Inflammatory macrophage treated with lipopolysaccharide for 1 hour (primary cell): ENCODE measurements around the gene DEXI.
A peak's percentile ranks its signal among the peaks of the same experiment; 100 is the strongest.
"Not testable (repeated sequence)": the region's sequence is repeated elsewhere in the genome, so short reads cannot be mapped to it uniquely, and the experiment has no call there.

ENCODE experiments used
- DNase-seq, 2 donors: peaks; one replicate each; pipeline ENCODE4 v3.0.0-alpha.2; 2020 to 2022

Gene DEXI

DNA sequence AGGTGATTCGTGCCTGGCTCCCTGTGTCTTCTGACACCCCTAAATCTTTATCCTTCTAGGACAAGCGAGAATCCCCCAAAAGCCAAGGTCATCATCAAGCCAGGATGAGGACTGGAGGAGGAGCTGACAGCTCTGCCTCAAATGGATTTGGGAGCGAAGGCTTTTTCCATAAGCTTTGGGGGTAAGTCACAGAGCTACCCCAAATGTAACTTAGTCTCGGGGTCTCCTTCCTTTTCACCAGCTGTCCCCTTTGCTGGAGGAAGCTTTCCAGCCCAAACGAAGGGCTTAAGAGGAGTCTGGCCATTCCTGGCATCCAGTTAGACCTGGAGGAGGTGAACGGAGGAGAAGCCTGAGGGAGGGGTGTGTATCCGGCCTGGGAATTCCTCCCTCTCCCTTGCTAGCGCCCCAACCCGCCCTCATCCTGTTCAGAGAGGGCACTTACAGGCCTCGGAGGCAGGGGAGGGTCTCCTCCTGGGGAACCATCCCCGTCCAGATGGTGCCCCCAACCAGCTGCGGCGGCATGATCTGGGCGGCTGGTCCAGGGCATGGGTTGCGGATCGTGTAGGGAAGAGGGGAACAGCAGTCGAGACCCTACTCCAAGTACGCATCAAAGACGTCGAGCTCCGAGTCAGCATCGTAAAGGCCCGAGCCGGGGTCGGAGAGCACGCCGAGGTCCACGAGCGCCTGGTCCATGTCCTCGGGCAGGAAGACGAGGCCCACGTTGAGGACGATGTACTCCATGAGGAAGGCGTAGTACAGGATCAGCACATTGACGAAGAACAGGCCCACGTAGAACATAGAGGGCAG is 938 bp downstream of the DEXI start:
- DNase-seq, result no peak

DNA sequence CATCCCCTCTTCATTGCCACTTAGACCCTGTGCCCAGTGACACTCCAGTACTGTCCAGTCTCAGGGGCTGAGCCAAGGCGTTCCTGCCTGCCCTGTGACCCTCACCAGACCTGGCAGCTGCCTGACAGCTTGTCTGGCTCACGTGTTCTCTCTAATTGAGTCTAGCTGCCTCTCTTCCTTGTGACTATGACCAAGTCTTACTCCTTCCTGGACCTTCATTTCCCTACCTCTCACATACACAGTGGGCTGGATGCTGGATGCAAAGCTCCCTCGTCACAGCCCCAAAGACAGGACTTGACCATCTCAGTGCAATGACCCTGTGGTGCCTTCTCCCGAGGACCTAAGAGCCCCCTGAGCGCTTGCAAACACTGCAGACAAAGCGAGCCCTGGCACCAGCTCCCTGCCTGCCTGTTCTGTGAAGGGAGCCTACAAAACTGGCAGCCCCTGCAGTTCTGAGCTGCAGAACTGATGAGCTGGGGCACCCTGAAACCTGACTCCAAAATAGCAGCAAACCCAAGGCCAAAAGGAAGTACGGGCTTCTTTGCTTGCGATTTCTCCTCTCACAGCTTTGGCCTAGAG is 1.7 kb downstream of the DEXI start:
- peak in 1 of 2 donors; percentile 30 for DNase-seq

DNA sequence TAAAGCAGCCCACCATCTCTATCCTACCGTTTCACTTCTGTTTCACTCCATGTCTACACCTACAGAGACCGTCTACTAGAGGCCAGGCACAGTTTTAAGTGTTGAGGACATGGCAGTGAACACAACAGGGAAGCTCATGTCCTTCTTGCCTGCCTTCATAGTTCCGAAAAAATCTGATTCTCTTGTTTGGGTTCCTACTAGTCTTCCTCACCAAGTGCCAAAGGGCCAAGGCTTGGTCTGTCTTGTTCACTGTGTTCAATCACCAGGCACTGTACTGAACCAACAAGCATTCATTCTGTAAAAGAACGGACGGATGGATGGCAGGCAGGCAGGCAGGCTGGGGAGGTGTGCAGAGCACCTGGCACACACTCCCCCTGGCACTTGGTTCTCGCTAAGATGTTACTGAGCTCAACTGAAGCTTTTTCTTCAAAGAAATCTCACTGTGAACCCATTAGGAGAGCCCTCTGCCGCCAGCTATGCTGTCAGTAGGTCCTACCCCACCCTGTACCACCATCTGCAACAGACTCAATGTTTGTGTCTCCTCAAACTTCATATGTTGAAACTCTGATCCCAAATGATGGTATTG is 2.5 kb downstream of the DEXI start:
- no peak for DNase-seq

DNA sequence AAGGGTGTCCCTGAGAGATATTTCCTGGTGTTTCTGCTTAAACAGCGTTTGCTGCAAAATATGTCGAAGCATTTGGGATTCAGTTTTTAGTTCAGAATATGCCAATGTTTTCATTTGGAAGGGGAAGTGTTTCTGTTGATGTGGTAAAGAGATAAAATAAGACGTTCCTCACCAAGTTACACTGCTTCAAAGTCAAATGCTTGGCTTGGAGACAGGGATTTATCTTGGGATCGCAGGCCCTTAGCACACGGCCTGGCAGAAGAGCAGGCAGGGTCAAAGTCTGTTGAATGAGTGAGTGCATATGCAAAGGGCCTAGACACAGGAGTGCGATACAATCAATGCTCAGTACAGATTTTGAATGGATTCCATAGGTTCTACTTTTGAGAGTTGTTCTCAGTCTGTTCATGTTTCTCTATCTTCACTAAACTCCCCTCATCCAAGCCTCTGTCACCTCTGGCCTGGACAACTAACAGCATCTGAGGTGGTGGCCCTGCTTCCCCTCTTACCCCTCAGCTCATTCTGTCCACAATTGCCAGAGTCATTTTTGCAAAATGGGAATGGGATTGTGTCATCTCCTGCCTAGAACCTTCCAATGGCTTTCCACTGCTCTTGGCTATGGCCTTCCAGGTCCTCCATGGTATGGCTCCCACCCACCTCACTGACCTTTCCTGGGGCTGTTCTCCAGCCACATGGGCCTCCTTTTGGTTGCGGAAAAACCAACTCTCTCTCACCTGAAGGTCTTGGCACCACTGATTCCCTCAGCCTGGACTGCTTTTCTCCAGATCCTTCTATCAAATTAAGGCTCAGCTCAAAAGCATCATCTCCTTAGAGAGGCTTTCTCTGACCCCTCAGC is 3.2 kb downstream of the DEXI start:
- DNase-seq, result no peak

DNA sequence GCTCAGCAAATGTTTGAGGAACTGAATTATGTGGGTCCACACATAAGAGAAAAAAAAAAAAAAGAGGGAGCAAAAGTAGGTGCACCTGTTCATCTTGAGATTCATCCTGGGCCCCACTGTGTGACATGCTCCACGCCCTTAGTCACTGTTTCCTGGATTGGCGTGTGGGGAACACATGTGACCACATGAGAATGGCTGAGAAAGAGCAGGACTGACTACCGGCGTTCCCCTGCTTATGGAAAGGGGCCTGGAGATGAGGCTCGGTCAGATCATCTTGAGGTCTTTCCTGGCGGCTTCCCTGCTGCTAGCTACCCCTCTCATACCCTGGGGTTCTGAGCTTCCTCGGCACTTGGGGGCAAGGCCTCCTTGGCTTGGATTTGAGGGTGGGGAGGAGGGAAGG is 3.9 kb downstream of the DEXI start:
- peak in 1 of 2 donors; percentile 19 for DNase-seq

DNA sequence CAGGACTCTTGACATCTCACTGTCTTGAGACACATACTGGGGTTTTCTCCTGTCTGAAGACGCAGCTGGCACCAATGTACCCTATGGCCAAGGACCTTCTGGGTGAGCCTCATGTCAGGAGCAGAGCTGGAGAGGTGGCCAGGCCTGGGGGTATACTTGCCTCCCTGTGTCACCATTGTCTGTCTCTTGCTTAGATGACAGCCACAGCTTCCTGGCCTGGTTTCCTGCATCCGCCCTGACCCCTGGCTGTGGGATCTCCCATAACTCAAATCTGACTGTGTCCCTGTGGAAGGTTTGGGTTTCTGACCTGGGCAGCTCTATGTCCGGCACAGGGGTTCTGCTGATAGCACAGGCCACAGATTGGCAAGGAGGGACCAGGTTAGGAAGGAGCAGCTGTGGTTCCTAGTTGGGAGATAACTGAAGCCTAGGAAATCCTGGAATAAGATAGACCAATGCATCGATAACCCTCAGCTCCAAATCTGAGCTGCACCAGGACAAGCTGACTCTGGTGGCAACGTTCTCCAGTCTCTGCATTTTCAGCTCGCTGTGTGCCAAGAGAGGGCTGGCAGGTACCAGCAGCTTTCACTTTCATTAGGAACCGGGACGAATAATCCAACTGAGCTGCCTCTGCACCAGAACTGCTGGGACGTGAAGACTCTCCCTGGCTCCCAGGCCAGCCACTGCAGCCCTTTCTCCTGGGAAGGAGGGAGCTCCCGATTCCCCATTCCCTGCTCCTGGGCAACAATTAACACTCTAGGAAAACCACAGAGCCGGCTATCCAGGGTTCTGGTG is 5.0 kb downstream of the DEXI start:
- DNase-seq, result no peak

DNA sequence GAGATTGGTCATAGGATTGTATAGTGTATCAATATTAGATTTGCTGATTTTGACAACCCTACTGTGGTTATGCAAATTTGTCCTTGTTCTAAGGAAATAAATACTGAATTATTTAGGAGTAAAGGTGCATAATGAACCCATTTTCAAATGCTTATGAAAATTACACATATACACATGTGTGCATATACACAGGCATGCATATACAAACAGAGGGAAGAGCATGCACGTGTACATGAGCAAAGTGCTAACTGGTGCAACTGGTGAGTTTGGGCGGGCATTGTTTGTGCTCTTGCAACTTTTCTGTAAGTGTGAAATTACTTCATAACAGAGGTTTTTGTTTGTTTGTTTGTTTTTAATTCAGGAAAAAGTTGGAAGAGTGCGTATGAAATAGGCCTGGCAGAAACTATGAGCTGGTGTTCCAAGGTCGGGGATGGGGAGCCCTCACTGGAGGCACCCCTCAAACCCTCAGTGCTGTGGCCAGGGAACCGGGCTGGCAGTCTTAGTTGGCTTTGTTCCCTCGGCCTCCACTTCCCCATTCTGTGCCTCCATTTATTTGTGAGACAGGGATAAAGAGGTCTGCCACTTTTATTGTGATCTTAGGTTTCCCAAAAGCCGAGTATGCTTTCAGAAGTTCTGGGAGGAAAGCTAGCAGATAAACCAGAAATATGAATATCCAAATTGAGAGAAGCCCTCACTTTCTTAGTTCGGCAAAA is 5.8 kb downstream of the DEXI start:
- no peak for DNase-seq

DNA sequence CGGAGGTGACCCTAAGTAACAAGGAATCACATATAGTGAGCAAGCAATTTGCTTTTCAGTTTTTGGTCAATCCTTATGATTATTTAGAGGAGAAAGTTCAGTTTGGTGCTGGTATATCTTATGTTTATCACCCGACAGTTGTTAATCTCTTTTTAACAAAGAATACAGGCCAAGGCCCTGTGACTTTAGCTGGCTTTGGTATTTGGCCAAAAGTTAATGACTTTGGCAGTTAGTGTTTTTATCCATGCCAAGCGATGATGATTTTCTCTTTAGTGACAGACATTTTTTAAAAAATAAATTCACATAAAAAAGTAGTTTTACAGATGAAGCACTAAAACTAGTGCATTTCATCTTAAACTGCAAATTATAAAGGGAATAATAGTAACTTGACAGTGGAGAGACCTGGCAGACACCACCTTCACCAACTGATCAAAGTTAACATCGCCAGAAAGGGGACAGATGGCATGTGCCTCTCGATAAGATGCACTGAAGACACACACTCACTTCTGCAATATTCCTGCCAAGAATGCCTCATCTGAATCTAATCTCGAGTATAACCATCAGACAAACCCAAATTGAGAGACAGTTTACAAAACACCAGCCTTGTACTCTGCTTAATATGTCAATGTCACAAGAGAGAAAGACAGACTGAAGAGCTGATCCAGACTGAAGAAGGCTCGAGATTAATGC is 6.9 kb downstream of the DEXI start:
- no peak for DNase-seq

DNA sequence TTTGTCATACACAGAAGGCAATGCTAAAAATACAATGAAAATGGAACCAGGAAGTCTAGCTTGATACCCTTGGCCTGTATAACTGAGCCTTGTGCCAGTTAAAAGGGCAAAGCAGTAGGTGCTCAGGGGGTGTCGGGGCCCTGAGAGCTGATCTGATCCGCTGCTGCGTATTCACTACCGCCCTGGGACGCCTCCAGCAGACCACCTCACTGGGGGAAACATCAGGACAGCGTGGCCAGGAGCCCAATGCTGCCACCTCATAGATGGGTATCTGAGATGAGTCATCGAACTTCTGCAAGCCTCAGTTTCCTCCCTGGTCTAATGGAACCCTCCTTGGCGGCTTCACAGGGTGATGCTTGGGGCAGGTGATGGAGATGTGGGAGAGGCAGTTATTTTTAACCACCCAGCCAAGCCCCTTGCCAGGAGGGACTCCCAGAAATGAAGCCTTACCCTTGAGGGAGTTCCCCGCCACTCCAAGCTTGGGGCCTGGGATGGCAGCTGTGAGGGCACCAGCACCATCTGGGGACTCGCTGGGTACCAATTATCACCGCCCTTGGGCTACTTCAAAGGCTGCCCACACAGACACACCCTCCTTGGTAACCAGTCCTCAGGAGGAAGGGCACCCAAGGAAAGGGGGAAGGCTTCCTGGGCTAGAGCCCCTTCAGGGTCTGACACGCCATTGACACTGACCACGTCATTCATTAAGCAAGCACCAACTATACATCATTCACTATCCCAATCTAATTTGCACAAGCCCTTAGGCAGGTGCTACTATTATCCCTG is 7.8 kb downstream of the DEXI start:
- DNase-seq, result no peak

DNA sequence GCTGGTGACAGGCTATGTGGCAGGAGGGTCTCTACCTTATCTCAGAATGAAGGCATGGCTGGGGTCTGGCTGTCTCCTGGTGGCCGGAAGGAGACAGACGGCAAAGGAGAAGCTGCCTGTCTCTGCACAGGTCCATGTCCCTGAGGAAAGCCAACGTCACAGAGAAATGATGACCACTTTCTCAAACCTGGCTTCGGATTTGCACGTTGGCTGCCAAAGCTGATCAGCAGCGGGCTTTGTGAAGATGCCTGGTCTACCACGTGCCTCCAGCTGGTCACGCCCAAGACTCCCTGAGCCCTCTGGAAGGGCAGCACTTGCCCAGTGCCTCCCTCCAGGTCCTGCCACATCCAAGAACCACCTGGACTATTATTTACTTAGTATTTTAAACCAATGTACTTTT is 8.4 kb downstream of the DEXI start:
- no peak for DNase-seq

DNA sequence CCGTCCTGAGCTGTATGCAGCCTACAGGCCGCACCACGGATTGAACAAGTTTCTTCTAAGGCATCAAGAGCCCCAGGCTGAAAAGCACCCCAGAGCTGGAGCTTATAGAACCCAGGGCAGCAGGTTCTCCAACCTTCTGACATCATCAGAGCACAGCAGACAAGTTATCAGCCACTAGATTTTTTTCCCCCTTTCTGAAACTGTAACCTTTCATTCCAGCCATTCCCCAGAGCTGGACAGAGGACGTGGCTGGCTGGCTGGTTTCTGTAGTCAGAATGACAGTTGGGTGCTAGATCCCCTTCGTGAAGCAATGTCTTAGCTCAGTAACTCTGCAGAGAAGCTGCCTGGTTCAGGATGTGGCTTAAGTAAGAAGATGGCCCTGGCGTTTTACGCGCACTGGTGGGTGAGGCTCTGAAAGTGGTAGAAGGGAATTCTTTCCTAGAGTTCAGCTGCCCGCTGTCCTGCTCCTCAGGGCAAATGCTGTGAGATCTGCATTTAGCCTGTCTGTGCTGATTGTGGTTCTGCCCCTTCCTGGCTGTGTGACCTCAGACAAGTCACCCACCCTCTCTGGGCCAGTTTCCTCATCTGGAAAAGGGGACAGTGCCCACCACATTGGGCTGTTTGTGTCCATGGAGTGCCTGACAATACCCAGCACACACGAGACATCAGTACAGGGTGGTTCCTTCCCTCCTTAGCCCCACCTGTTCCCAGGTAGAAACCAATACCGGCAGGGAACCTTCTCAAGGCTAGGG is 9.1 kb downstream of the DEXI start:
- no peak for DNase-seq

DNA sequence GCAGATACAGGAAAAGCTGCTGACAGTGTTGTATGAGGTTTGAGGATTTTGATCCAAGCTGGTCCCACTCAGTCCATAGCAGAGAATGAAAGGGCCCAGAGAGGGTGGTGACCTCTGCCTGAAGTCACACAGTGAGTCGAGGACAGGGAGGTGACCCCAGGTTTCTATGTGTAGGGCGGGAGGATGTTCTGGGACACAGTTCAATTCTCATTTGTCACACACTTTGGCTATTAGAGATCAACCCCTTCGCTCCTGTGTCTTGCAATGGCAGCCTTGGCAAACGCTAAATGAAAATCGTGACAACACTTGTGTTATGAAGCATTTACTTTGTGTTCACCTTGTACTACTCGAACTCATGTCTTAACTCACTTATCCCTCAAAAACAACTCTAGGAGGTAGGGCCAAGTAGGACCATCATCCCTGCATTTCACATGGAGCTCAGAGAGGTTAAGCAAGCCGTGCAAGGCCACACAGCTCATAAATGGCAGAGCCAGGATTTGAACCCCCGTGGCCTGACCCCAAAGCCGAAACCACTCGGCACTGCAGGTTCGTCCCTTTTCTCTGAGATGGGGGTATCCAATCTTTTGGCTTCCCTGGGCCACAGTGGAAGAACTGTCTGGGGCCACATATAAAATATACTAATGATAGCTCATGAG is 10.2 kb downstream of the DEXI start:
- no peak for DNase-seq

DNA sequence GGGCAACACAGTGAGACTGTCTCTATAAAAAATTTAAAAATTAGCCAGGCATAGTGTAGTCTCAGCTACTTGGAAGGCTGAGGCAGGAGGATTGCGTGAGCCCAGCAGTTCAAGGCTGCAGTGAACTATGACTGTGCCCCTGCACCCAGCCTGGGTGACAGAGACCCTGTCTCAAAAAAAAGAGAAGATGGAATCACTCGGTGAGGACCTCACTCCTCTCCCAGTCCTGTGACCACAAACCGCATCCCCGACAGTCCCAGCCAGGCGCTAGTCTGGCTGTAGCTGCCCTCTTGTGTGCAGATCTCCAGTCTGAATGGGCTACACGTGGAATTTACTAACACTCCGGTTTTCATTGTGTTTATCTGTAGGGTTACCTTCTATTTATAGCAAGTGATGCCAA is 11.1 kb downstream of the DEXI start:
- DNase-seq, result no peak

DNA sequence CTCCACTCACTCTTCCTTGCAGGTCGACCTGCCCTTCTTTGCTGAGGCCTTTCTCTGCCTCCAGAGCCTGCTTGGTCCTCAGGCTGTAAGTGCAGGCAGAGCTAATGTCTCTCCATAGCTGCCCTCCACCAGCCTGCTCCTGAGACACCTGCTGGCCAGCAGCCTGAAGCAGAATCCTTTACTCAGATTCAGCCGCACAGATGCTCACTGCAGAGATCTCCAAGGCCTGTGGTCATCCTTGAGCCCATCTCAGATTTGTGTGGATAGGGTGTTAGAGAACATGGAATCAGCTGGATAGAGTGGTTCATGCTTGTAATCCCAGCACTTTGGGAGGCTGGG is 11.5 kb downstream of the DEXI start:
- no peak for DNase-seq

DNA sequence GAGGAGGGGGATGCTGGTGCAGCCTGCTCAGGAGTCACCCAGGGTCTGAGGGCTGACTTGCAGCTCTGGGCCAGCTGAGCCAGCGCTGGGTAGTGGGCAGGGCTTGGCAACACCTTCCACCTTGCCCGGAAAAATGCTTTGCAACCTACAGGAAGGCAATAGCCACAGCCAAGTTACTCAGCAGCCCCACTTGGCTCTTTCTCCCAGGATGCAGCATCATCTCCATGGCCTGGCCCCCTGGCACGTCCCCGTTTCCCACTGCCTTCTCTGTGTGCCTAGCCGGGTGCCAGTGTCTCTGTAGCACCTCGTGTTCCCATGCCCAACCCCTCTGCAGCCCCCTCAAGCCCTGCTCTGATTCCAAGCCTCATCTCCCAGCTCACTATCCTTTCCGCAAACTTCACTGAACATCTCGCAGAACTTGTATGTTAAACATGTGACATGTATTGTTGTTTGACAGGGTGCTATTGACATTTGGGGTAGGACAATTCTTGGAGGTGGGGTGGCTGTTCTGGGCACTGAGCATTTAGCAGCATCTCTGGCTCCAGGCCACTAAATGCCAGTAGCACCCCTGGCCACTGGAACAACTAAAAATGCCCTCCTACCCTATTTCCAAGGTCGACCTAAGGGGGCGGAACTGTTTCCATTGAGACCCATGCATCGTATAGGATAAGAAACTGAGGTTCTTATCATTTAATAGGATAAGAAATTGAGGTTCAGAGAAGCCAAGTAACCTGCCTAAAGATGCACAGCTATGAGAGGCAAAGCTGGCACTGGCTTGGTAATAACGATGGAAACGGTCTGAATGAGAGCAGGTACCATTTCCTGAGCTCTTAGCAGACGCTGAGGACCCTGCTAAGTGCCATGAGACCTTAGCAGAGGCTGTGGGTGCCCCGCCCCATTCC is 12.2 kb downstream of the DEXI start:
- DNase-seq, result no peak

DNA sequence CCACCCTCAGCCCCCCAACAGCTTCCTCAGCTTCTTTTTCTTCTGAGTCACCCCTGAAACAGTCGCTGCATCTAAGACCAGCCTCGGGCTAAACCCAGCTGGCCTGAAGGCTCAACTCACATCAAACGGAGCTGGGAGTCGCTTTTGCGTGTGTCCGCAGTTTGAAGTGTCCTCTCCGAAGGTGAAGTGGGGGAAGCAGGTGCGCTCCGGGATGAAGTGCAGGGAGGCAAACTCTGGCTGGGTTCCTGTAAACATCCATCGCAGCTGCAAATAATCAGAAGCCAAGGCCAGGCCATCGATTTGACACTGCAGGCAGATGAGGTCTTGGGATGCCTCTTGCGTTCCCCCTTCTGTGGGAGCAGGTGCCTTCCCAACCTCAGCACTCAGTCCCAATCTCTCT is 13.2 kb downstream of the DEXI start:
- not testable (repeated sequence) for DNase-seq

DNA sequence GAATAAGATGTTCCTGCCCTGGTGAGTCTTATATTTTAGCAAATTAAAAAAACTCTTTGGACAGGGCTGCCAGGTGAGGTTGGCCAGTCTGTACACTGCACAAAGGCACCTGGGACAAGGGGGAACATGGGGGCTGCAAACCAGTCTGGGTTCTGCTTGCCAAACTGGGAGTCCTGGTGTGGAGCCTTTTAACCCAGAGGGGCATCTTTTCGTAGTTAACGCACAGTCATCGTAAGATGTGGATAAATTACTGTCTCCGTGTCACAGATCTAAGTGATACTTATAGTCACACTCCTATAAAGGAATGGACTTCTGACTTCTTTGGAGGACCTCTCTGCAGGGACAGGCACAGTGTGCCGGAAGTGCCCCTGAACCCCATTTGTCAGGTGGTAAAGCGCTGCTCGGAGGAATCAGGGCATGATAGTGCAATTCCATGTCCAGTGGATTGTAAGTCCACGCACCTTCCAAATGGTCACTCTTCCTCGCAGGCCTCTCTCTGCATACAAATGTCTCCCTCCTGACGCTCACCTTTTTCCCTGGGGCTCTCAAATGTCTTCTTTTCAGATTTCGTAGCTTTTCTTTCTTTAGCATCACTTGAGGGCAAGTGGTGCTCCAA is 14.7 kb downstream of the DEXI start:
- DNase-seq, result no peak

DNA sequence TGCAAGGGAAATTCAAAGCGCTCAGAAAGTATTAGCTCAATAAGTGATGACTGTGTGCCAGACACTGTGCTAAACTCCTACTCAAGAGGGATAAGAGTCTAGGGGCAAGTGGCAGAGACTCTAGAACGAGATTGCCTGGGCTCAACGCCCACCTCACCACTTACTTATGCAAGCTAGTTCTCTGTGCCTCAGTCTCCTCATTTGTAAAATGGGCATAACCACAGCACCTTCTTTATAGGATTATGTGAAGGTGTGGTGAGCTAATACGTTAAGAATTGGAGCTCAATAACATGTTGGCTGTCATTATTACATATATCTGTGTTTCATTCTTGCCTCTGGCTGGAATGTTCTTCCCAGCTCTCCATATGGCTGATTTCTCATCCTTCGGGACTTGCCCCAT is 15.4 kb downstream of the DEXI start:
- no peak for DNase-seq
